ENCODE measurements around the gene KIRREL3.

- TF ChIP-seq POLR2A (IDR thresholded peaks at IDR 0.05) (no peak), CTCF (IDR thresholded peaks at IDR 0.05) (no peak)
These were observed 119.7 kb downstream of the KIRREL3 start for GRCh38 chr11:126880872-126881271.

All from esophagus squamous epithelium (tissue), 4 donors.